HepG2 (cell line): ENCODE results near the gene DAZL. TPM values are rescaled to one million over a fixed set of nuclear protein-coding genes. Genes with fewer than 3 reads are reported as not detected.

ENCODE experiments used
- ATAC-seq: fragments of 200-7000 bp; cut with Tn5 transposase; 3 replicates; pipeline ENCODE4 v1.9.1; 2020; ENCODE audit warnings: mild to moderate bottlenecking, moderate library complexity
- BruUV-seq: library from RNA; stranded (reverse); fragments of 400-500 nt; replicated peaks from 2 replicates; lab custom pipeline; 2021; lab: Mats Ljungman, UMichigan
- CTCF ChIA-PET: fragments of 300-600 bp; formaldehyde crosslinking; extraction: SDS; loops from one replicate; lab custom pipeline; 2021; ENCODE audit warnings: low total read pairs, inconsistent platforms, low intra/inter-chr PET ratio; lab: Yijun Ruan, JAX
- POLR2A ChIA-PET: fragments of 350-600 bp; sonication (Branson Sonifier 250); formaldehyde crosslinking; loops from one replicate; lab custom pipeline; 2020; ENCODE audit warnings: antibody characterized with exemption, inconsistent platforms; lab: Yijun Ruan, JAX
- DNase-seq: peaks from one replicate; pipeline ENCODE4 v3.0.0-alpha.2; 2015; ENCODE audit warnings: low spot score
- FAIRE-seq: peaks from 3 replicates; lab custom pipeline; 2011; peaks lifted over from hg19 to GRCh38; lab: Jason Lieb, UNC
- H2AFZ ChIP-seq: one replicate; pipeline ENCODE4 v1.6.1; 2011; ENCODE audit warnings: low read length, inconsistent platforms
- H3K27ac ChIP-seq: fragments of 300-600 bp; 3 replicates; pipeline ENCODE4 v1.8.0; 2011; ENCODE audit warnings: mixed run types, mild to moderate bottlenecking, mixed read lengths, low read length, inconsistent platforms; ENCODE audit not compliant: insufficient read depth; ENCODE audit errors: extremely low read length
- H3K27me3 ChIP-seq, 2 experiments: fragments of 200-600 bp in 1 of 2; 2 replicates in 1 of 2; 3 replicates in 1 of 2; pipeline versions ENCODE4 v1.6.0 to v1.8.0; 2011; ENCODE audit warnings: low read length in 2 of 2, mild to moderate bottlenecking in 2 of 2, moderate library complexity in 2 of 2, inconsistent platforms in 1 of 2; ENCODE audit not compliant: insufficient read depth in 2 of 2, control insufficient read depth in 1 of 2
- H3K36me3 ChIP-seq, 2 experiments: fragments of 200-600 bp in 1 of 2; replicated peaks in 1 of 2; 2 replicates in 1 of 2; 3 replicates in 1 of 2; pipeline versions ENCODE4 v1.5.1 to v1.8.0; 2011; ENCODE audit warnings: low read length in 2 of 2, inconsistent platforms in 1 of 2; ENCODE audit not compliant: insufficient read depth in 2 of 2, control insufficient read depth in 1 of 2
- H3K4me1 ChIP-seq: 2 replicates; pipeline ENCODE4 v1.5.1; 2012; ENCODE audit warnings: low read length, inconsistent platforms; ENCODE audit not compliant: insufficient read depth
- H3K4me2 ChIP-seq: 2 replicates; pipeline ENCODE4 v1.6.0; 2011; ENCODE audit warnings: low read depth, low read length, inconsistent platforms
- H3K4me3 ChIP-seq, 3 experiments: fragments of 200-600 bp in 1 of 3; sonication (generic), shearing (Covaris generic) in 1 of 3; replicated peaks in 1 of 3; 2 replicates each; pipeline ENCODE4 v1.5.1; 2011 to 2016; ENCODE audit warnings: low read length in 3 of 3, inconsistent platforms in 2 of 3, low read depth in 2 of 3, mild to moderate bottlenecking in 2 of 3, control low read depth in 1 of 3, mixed read lengths in 1 of 3; ENCODE audit not compliant: insufficient read depth in 1 of 3
- H3K79me2 ChIP-seq: one replicate; pipeline ENCODE4 v1.6.1; 2011; ENCODE audit warnings: low read length, inconsistent platforms; ENCODE audit not compliant: insufficient read depth
- H3K9ac ChIP-seq: 2 replicates; pipeline ENCODE4 v1.6.0; 2011; ENCODE audit warnings: mild to moderate bottlenecking, low read depth, low read length, inconsistent platforms; ENCODE audit not compliant: insufficient read depth
- H3K9me3 ChIP-seq: 2 replicates; pipeline ENCODE4 v1.5.1; 2012; ENCODE audit warnings: mild to moderate bottlenecking, low read length
- H4K20me1 ChIP-seq: 2 replicates; pipeline ENCODE4 v1.6.0; 2011; ENCODE audit warnings: inconsistent platforms, mild to moderate bottlenecking, low read length, moderate library complexity; ENCODE audit not compliant: insufficient read depth
- IRF9 ChIP-seq: sonication (generic); formaldehyde crosslinking; IDR thresholded peaks from 2 replicates; pipeline ENCODE4 v1.8.0; 2022; ENCODE audit warnings: missing genetic modification reagents, mild to moderate bottlenecking, borderline replicate concordance
- JARID2 ChIP-seq: sonication (generic); formaldehyde crosslinking; IDR thresholded peaks from 2 replicates; pipeline ENCODE4 v1.8.1; 2023; ENCODE audit warnings: missing genetic modification reagents, inconsistent platforms; ENCODE audit not compliant: insufficient replicate concordance
- KDM5A ChIP-seq: fragments of 200-600 bp; sonication (generic); IDR thresholded peaks from 2 replicates; pipeline ENCODE4 v1.7.0; 2018; ENCODE audit warnings: antibody characterized with exemption, mild to moderate bottlenecking, low read length, borderline replicate concordance
- MYC ChIP-seq: sonication (generic); formaldehyde crosslinking; IDR thresholded peaks from 2 replicates; pipeline ENCODE4 v1.9.0; 2021; ENCODE audit warnings: missing genetic modification reagents, borderline replicate concordance
- RARG ChIP-seq: sonication (generic); formaldehyde crosslinking; IDR thresholded peaks from 2 replicates; pipeline ENCODE4 v1.4.0; 2020; ENCODE audit warnings: low read depth, mild to moderate bottlenecking, missing genetic modification reagents
- SETDB1 ChIP-seq: sonication (generic); formaldehyde crosslinking; IDR thresholded peaks from 2 replicates; pipeline ENCODE4 v1.5.1; 2020; ENCODE audit warnings: missing genetic modification reagents, mild to moderate bottlenecking, borderline replicate concordance
- STAT6 ChIP-seq: sonication (generic); formaldehyde crosslinking; IDR thresholded peaks from 2 replicates; pipeline ENCODE4 v1.4.0; 2020; ENCODE audit warnings: missing genetic modification reagents, mild to moderate bottlenecking, borderline replicate concordance
- TCF7L2 ChIP-seq: IDR thresholded peaks from 2 replicates; pipeline ENCODE4 v1.6.1; 2011; ENCODE audit warnings: mild to moderate bottlenecking, low read depth, low read length, moderate library complexity
- THAP8 ChIP-seq: sonication (generic); formaldehyde crosslinking; IDR thresholded peaks from 2 replicates; pipeline ENCODE4 v1.5.1; 2020; ENCODE audit warnings: missing genetic modification reagents, mild to moderate bottlenecking, borderline replicate concordance
- ZNF430 ChIP-seq: sonication (generic); formaldehyde crosslinking; IDR thresholded peaks from 2 replicates; pipeline ENCODE4 v1.9.0; 2021; ENCODE audit warnings: mild to moderate bottlenecking, missing genetic modification reagents
- ZNF496 ChIP-seq: sonication (generic); formaldehyde crosslinking; IDR thresholded peaks from 2 replicates; pipeline ENCODE4 v1.8.1; 2023; ENCODE audit warnings: mild to moderate bottlenecking, moderate library complexity, missing genetic modification reagents; ENCODE audit not compliant: insufficient replicate concordance
- ZNF570 ChIP-seq: sonication (generic); formaldehyde crosslinking; IDR thresholded peaks from 2 replicates; pipeline ENCODE4 v1.4.0; 2020; ENCODE audit warnings: mild to moderate bottlenecking, missing genetic modification reagents, borderline replicate concordance
- ZNF879 ChIP-seq: sonication (generic); formaldehyde crosslinking; IDR thresholded peaks from 2 replicates; pipeline ENCODE4 v1.8.1; 2023; ENCODE audit warnings: missing genetic modification reagents
- WGBS: methylation state at CpG from one replicate; pipeline ENCODE4 v1.1.6; 2017; ENCODE audit warnings: low lambda C conversion rate; 5-methylcytosine and 5-hydroxymethylcytosine counted together
- in situ Hi-C: cut with HindIII; loops from 2 replicates; pipeline ENCODE4 v1.10.0; 2017; ENCODE audit warnings: low pct_unique_long_range_greater_than_20kb; ENCODE audit not compliant: extremely low pct_ligation_motif_present
- intact Hi-C: fragments of 100-400 bp; cut with micrococcal nuclease; formaldehyde crosslinking; loops from one replicate; pipeline ENCODE4 v1.10.0; 2022; ENCODE audit not compliant: unreplicated experiment
- polyA plus RNA-seq, 8 experiments: library from polyadenylated mRNA; depleted of rRNA in 3 of 8; stranded (reverse) in 7 of 8; unstranded in 1 of 8; fragments of >200 nt; fragmentation: Illumina TruSeq in 4 of 8; extraction: Trizol in 4 of 8; gene quantifications; 2 replicates each; pipeline versions ENCODE4 v1.2.1 to v1.2.3, GENCODE V29; 2011 to 2016; ENCODE audit warnings: low read depth in 4 of 8, missing spikeins in 1 of 8, mixed read lengths in 1 of 8; ENCODE audit not compliant: insufficient read depth in 1 of 8
- total RNA-seq, 5 experiments: library from RNA; depleted of rRNA; stranded (reverse); fragments of >200 nt; fragmentation: Illumina TruSeq; extraction: Trizol; gene quantifications; 2 replicates each; pipeline ENCODE4 v1.2.3, GENCODE V29; 2016; ENCODE audit warnings: low read depth in 1 of 5

Gene DAZL
- total and polyA plus RNA-seq, 2 of the 13 experiments (the other 11 are each of a cell fraction or from before 2014, with no cell fraction given) = not detected

- no TSS peak for BruUV-seq
- intact Hi-C loops (no loop called here), in situ Hi-C loops (loop anchor here (25.0 kb wide), 1 partner anchor 1241 kb away; no protein-coding TSS in a partner anchor)
- ChIA-PET CTCF (no interaction called here), POLR2A (no interaction called here)
- FAIRE-seq (no peak), DNase-seq (no peak), ATAC-seq (no peak)
- Histone ChIP-seq H3K4me2 (no peak overlapping the region), H3K27me3 (no peaks in the 10 kb centered on the region), H3K4me3 (no peak overlapping the region), H3K4me1 (no peaks in the 10 kb centered on the region), H3K9me3 (no peaks in the 10 kb centered on the region), H3K27ac (no peak overlapping the region), H2AFZ (no peak overlapping the region), H4K20me1 (no peaks in the 10 kb centered on the region), H3K79me2 (no peaks in the 10 kb centered on the region), H3K36me3 (no peaks in the 10 kb centered on the region), H3K9ac (no peak overlapping the region)
- TF ChIP-seq THAP8 (CRISPR knock-in tag) (no peak), SETDB1 (CRISPR knock-in tag) (no peak)
- 3% methylated on average over 5 of the region's 5 CpGs for WGBS
Observed at GRCh38 chr3:16596352-16597032, 8.7 kb downstream of the DAZL start.

GRCh38 chr3:16595778-16596177 lies 9.4 kb downstream of the DAZL start:
- POLR2A ChIA-PET = no interaction called here
- 2% methylated on average over 3 of the region's 3 CpGs for WGBS
- H3K4me2 ChIP-seq = no peak overlapping the region
- no peaks in the 10 kb centered on the region for H3K36me3 ChIP-seq
- CTCF ChIA-PET = no interaction called here
- intact Hi-C loops (no loop called here), in situ Hi-C loops (loop anchor here (25.0 kb wide), 1 partner anchor 1242 kb away; no protein-coding TSS in a partner anchor)
- H3K27ac ChIP-seq = no peak overlapping the region
- no peaks in the 10 kb centered on the region for H3K4me1 ChIP-seq
- H3K79me2 ChIP-seq = no peaks in the 10 kb centered on the region
- FAIRE-seq = no peak
- H3K9me3 ChIP-seq = no peaks in the 10 kb centered on the region
- no peaks in the 10 kb centered on the region for H4K20me1 ChIP-seq
- ATAC-seq = no peak
- BruUV-seq = no TSS peak
- no peaks in the 10 kb centered on the region for H3K27me3 ChIP-seq
- no peak overlapping the region for H2AFZ ChIP-seq
- no peak overlapping the region for H3K4me3 ChIP-seq
- H3K9ac ChIP-seq = no peak overlapping the region
- no peak for DNase-seq
- TF ChIP-seq STAT6 (CRISPR knock-in tag) (no peak), JARID2 (CRISPR knock-in tag) (no peak), TCF7L2 (no peak), KDM5A (no peak), IRF9 (CRISPR knock-in tag) (no peak), ZNF496 (CRISPR knock-in tag) (no peak), MYC (CRISPR knock-in tag) (no peak), ZNF430 (CRISPR knock-in tag) (no peak), RARG (no peak), ZNF570 (CRISPR knock-in tag) (no peak), ZNF879 (no peak)
